ENCODE measurements around the gene PPCDC.
"Not testable (repeated sequence)": the region's sequence is repeated elsewhere in the genome, so short reads cannot be mapped to it uniquely, and the experiment has no call there.

PPCDC gene

DNA sequence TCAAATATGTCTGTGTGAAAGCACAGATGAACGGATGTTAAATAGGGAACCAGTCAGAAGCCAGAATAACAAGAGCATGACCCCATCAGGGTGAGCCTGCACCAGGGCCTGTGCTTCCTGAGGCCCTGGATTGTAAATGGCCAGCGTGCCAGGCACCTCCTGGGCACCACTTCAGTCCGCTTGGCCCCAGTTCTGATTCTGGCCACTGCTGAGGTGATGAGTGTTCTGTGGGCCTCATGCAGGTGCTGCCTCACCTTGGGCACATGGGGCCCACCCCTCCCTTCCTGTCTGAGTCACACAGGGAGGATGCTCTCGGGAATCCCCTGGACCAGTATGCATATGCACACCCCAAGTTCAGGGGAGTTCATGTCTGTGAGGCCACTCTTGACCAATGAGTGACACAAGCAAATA lies 54.2 kb downstream of the PPCDC start:
- H3K9me3 ChIP-seq (ENCODE audit: control insufficient read depth, insufficient read depth, low read length); H3K4me1 ChIP-seq (ENCODE audit: insufficient read depth, low read length); H3K36me3 ChIP-seq (ENCODE audit: insufficient read depth, low read length): not testable (repeated sequence)

DNA sequence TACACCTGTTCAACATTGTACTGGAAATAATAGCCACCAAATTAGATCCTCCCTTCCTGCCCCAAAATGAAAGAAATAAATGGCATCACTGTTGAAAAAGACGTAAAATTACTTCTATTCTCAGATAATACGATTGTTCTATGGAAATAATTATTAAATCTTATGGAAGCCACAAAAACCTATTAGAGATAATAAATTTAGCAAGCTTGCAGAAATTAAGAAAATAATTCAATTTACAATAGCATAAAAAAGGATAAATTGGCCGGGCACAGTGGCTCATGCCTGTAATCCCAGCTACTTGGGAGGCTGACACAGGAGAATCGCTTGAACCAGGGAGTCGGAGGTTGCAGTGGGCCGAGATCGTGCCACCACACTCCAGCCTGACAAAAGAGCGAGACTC lies 57.8 kb downstream of the PPCDC start:
- no peaks in the 10 kb centered on the region for H3K4me1 ChIP-seq (ENCODE audit: insufficient read depth, low read length)
- H3K36me3 ChIP-seq (ENCODE audit: insufficient read depth, low read length): no peaks in the 10 kb centered on the region
- H3K9ac ChIP-seq (ENCODE audit: low read depth, low read length): no peak overlapping the region
- no peaks in the 10 kb centered on the region for H3K9me3 ChIP-seq (ENCODE audit: control insufficient read depth, insufficient read depth, low read length)

More for the DNA sequence above, 54.2 kb downstream of the PPCDC start:
- H3K9ac ChIP-seq (ENCODE audit: low read depth, low read length): not testable (repeated sequence)

DNA sequence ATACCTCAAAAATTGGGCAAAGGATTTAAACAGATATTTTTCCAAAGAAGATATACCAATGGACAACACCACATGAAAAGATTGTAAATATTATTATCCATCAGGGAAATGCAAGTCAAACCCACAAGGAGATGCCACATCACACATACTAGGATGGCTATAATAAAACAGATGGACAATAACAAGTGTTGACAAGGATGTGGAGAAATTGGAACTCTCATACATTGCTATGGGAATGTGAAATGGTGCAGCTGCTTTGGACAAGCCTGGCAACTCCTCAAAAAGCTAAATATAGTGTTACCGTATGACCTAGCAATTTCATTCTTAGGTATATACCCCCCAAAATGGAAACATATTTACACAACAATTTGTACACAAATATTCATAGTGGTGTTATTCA lies 59.3 kb downstream of the PPCDC start:
- H3K9ac ChIP-seq (ENCODE audit: low read depth, low read length): no peak overlapping the region
- no peaks in the 10 kb centered on the region for H3K36me3 ChIP-seq (ENCODE audit: insufficient read depth, low read length)
- no peaks in the 10 kb centered on the region for H3K9me3 ChIP-seq (ENCODE audit: control insufficient read depth, insufficient read depth, low read length)
- H3K4me1 ChIP-seq (ENCODE audit: insufficient read depth, low read length): no peaks in the 10 kb centered on the region

DNA sequence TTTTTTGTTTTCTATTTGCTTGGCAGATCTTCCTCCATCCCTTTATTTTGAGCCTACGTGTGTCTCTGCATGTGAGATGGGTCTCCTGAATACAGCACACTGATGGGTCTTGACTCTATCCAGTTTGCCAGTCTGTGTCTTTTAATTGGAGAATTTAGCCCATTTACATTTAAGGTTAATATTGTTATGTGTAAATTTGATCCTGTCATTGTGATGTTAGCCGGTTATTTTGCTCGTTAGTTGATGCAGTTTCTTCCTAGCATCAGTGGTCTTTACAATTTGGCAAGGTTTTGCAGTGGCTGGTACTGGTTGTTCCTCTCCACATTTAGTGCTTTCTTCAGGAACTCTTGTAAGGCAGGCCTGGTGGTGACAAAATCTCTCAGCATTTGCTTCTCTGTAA lies 62.3 kb downstream of the PPCDC start:
- H3K9me3 ChIP-seq (ENCODE audit: control insufficient read depth, insufficient read depth, low read length); H3K36me3 ChIP-seq (ENCODE audit: insufficient read depth, low read length); H3K4me1 ChIP-seq (ENCODE audit: insufficient read depth, low read length); H3K9ac ChIP-seq (ENCODE audit: low read depth, low read length): not testable (repeated sequence)

DNA sequence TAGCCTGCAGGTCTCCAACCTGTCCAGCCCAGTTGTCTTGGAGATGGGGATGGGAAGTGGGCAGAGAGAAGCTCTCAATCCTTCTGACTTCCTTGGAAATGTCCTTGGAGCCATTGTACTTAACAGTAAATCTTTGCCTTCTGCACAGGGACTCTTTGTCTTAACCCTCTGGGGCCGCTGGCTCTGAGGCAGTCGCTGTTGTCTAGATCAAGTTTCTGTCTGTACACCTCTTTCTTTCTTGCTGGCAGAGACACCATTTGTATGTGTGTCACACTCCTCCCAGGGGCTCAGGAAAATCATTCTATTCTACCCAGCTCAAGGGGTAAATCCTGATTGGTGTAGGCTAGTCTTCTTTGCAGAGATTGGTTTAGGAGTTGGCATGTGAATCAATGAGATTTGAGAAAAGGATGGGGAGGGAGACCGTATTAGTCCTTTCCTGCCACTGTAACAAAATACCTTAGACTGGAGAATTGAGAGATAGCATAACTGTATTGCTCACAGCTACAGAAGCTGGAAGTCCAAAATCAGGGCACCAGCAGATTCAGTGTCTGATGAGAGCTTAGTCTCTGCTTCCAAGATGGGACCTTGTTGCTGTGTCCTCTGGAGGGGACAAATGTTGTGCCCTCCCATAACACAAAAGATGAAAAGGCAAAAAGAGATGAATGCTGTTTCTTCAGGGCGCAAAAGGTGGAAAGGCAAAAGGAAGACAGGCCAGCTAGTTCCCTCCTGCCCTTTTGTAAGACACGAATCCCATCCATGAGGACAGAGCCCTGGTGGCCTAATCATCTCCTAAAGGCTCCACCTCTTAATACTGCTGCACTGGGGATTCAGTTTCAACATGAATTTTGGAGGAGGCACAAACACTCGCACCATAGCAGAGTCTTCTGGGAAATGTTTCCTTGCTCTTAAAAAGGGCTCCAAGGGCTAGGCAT lies 66.3 kb downstream of the PPCDC start:
- Histone ChIP-seq H3K9ac (ENCODE audit: low read depth, low read length) (no peak overlapping the region), H3K4me1 (ENCODE audit: insufficient read depth, low read length) (no peaks in the 10 kb centered on the region), H3K36me3 (ENCODE audit: insufficient read depth, low read length) (no peaks in the 10 kb centered on the region), H3K9me3 (ENCODE audit: control insufficient read depth, insufficient read depth, low read length) (no peaks in the 10 kb centered on the region)

DNA sequence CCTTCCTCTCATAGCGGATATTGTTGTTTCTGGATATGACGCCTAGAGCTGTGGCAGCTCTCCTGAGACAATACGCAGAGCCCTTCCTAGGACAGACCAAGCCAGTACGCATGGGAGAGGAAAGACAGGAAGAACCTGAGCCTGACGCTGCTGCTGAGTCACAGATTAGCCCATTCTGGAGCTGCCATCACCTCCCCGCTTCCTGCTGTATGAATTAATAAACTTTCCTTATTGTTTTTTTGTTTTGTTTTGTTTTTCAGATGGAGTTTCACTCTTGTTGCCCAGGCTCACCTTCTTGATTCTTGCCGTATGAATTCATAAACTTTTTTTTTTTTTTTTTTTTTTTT lies 67.0 kb downstream of the PPCDC start:
- H3K9me3 ChIP-seq (ENCODE audit: control insufficient read depth, insufficient read depth, low read length): no peaks in the 10 kb centered on the region
- no peak overlapping the region for H3K9ac ChIP-seq (ENCODE audit: low read depth, low read length)
- no peaks in the 10 kb centered on the region for H3K4me1 ChIP-seq (ENCODE audit: insufficient read depth, low read length)
- H3K36me3 ChIP-seq (ENCODE audit: insufficient read depth, low read length): no peaks in the 10 kb centered on the region

DNA sequence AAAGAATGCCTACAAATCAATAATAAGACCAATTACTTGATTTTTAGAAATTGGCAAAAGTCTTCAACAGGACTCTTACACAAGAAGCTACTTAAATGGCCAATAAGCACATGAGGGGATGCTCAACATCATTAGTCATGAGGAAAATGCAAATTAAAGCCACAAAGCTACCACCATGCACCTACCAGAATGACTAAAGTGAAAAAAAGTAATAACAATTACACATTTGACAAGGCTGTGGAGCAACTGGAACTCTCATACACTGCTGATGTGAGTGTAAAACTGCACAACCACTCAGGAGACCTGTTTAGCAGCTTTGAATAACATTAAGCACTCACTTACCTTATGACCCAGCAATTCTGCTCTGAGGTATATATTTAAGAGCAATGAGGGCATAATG lies 68.4 kb downstream of the PPCDC start:
- no peaks in the 10 kb centered on the region for H3K36me3 ChIP-seq (ENCODE audit: insufficient read depth, low read length)
- H3K9me3 ChIP-seq (ENCODE audit: control insufficient read depth, insufficient read depth, low read length): no peaks in the 10 kb centered on the region
- H3K4me1 ChIP-seq (ENCODE audit: insufficient read depth, low read length): no peaks in the 10 kb centered on the region
- no peak overlapping the region for H3K9ac ChIP-seq (ENCODE audit: low read depth, low read length)

DNA sequence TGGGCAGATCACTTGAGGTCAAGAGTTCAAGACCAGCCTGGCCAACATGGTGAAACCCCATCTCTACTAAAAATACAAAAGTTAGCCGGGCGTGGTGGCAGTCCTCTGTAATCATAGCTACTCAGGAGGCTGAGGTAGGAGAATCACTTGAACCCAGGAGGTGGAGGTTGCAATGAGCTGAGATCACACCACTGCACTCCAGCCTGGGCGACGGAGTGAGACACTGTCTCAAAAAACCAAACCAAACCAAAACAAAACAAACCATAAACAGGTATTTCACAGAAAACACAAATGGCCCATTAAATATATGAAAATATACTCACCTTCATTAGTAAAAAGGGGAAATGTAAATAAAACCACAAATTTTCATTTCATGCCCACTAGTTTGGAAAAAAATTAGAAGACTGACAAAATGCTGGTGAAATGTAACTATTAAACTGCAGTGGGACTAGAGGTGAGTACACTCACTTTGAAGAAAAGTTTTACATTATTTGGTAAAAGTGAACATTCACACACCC lies 71.6 kb downstream of the PPCDC start:
- H3K9me3 ChIP-seq (ENCODE audit: control insufficient read depth, insufficient read depth, low read length); H3K36me3 ChIP-seq (ENCODE audit: insufficient read depth, low read length); H3K9ac ChIP-seq (ENCODE audit: low read depth, low read length); H3K4me1 ChIP-seq (ENCODE audit: insufficient read depth, low read length): not testable (repeated sequence)

DNA sequence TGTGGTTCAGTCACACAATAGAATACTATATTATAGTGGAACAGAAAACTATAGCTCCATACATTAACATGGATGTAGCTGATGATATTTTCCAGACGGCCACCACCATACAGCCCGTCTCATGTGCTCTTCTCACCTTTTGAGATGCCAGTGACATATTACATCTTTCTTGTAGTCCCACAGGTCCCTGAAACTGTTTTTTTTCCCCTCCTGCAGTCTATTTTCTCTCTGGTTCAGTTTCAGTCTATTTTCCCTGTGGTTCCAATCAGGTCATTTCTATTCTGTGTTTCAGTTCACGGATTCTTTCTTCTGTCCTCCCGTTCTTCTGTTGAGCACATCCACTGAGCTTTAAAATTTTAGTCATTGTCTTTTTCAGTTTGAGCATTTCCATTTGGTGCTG lies 72.2 kb downstream of the PPCDC start:
- no peak overlapping the region for H3K9ac ChIP-seq (ENCODE audit: low read depth, low read length)
- no peaks in the 10 kb centered on the region for H3K9me3 ChIP-seq (ENCODE audit: control insufficient read depth, insufficient read depth, low read length)
- no peaks in the 10 kb centered on the region for H3K4me1 ChIP-seq (ENCODE audit: insufficient read depth, low read length)
- no peaks in the 10 kb centered on the region for H3K36me3 ChIP-seq (ENCODE audit: insufficient read depth, low read length)

DNA sequence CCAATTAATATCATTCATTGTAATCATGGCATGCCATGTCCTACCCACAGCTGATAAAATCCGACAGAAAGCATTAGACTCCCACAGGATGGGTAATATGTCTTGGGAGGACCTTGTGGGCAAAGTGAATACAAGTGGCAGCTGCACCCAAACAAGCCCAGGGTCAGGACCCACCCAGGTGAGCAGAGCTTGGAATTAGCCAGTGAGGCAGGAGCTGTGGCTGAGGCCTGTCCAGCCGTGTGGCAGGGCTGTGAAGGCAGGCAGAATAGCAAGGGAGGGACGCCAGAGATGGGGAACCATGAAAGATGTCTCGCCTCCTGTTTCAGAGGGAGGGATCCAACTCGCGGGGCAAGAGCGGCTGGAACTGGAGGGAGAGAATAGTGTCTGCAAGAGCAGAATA lies 74.5 kb downstream of the PPCDC start:
- H3K36me3 ChIP-seq (ENCODE audit: insufficient read depth, low read length): no peaks in the 10 kb centered on the region
- H3K9ac ChIP-seq (ENCODE audit: low read depth, low read length): no peak overlapping the region
- no peaks in the 10 kb centered on the region for H3K4me1 ChIP-seq (ENCODE audit: insufficient read depth, low read length)
- no peaks in the 10 kb centered on the region for H3K9me3 ChIP-seq (ENCODE audit: control insufficient read depth, insufficient read depth, low read length)

DNA sequence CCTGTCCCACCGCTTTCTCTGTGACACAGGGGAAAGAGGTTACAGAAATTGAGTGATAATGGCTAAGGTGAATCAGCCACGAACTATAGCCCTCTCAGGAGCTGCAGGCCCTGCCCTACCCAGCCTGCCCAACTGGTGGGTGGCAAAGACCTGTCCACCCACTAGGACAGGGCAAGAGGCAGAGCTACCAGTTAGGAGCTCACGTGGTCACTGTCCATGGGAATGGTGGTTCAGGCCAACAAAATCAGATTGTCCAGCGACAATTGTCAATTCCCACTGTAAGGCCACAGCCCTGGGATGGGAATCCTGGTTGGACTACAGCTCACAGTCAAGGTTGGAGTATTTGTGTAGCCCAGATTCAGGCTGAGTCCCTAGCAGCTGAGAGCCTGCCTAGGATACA lies 75.0 kb downstream of the PPCDC start:
- no peaks in the 10 kb centered on the region for H3K36me3 ChIP-seq (ENCODE audit: insufficient read depth, low read length)
- no peaks in the 10 kb centered on the region for H3K4me1 ChIP-seq (ENCODE audit: insufficient read depth, low read length)
- no peaks in the 10 kb centered on the region for H3K9me3 ChIP-seq (ENCODE audit: control insufficient read depth, insufficient read depth, low read length)
- no peak overlapping the region for H3K9ac ChIP-seq (ENCODE audit: low read depth, low read length)

All from ES-I3 (cell line).